ENCODE data around the gene NXPH2. TPM values are rescaled to one million over a fixed set of nuclear protein-coding genes. Genes with fewer than 3 reads are reported as not detected.

NXPH2 gene
- total and polyA plus RNA-seq, 2 donors (not counting 3 experiments of a cell fraction or from before 2014, with no cell fraction given) = not detected

- Histone ChIP-seq H3K4me3 (replicated peaks in 1 of 3; ENCODE audit: insufficient read depth in 1 of 3, low read depth in 1 of 3, low read length in 3 of 3) (no peak overlapping the region), H3K27ac (ENCODE audit: insufficient read depth, low read depth, low read length) (no peak overlapping the region), H3K79me2 (ENCODE audit: control insufficient read depth, insufficient read depth, low read length) (no peaks in the 10 kb centered on the region), H3K4me2 (ENCODE audit: insufficient read depth, low read length) (no peak overlapping the region), H2AFZ (ENCODE audit: low read depth, low read length) (no peak overlapping the region), H3K27me3 (ENCODE audit: control insufficient read depth in 2 of 2, insufficient read depth in 2 of 2, low read length in 2 of 2) (no peaks in the 10 kb centered on the region), H3K9me1 (replicated peaks; ENCODE audit: control insufficient read depth, extremely low read depth, insufficient read depth, low read length) (no peaks in the 10 kb centered on the region), H3K4me1 (ENCODE audit: control insufficient read depth, extremely low read depth, insufficient read depth, low read length) (no peaks in the 10 kb centered on the region), H3K36me3 (ENCODE audit: control insufficient read depth in 2 of 2, extremely low read depth in 1 of 2, insufficient read depth in 2 of 2, low read length in 2 of 2) (no peaks in the 10 kb centered on the region), H3K9me3 (replicated peaks; ENCODE audit: control insufficient read depth, insufficient read depth, low read length) (no peaks in the 10 kb centered on the region), H3K9ac (replicated peaks; ENCODE audit: extremely low read depth, insufficient read depth, low read length) (no peak overlapping the region), H4K20me1 (replicated peaks; ENCODE audit: control insufficient read depth, extremely low read depth, insufficient read depth, low read length) (no peaks in the 10 kb centered on the region)
- BruUV-seq (replicated peaks) = no TSS peak
- CTCF ChIA-PET = no interaction called here
- POLR2A ChIA-PET = no interaction called here
- DNase-seq (ENCODE audit: low read depth, low spot score) (no peak), FAIRE-seq (no peak)
- intact Hi-C loops (cut with micrococcal nuclease) (no loop called here), dilution Hi-C loops (cut with MboI; ENCODE audit: extremely low pct_ligation_motif_present, low sequenced_read_pairs) (no loop called here)
- TF ChIP-seq MYC (IDR thresholded peaks at IDR 0.05; ENCODE audit: low read depth, low read length) = no peak
Measured at GRCh38 chr2:138752197-138752956, 27.8 kb downstream of the NXPH2 start.

- FAIRE-seq = no peak
- dilution Hi-C loops (cut with MboI; ENCODE audit: extremely low pct_ligation_motif_present, low sequenced_read_pairs) = no loop called here
- Histone ChIP-seq H3K36me3 (ENCODE audit: control insufficient read depth in 2 of 2, extremely low read depth in 1 of 2, insufficient read depth in 2 of 2, low read length in 2 of 2) (no peaks in the 10 kb centered on the region), H3K27ac (ENCODE audit: insufficient read depth, low read depth, low read length) (no peak overlapping the region), H3K4me2 (ENCODE audit: insufficient read depth, low read length) (no peak overlapping the region), H3K9ac (replicated peaks; ENCODE audit: extremely low read depth, insufficient read depth, low read length) (no peak overlapping the region), H3K4me3 (replicated peaks in 1 of 3; ENCODE audit: insufficient read depth in 1 of 3, low read depth in 1 of 3, low read length in 3 of 3) (no peak overlapping the region), H3K4me1 (ENCODE audit: control insufficient read depth, extremely low read depth, insufficient read depth, low read length) (no peaks in the 10 kb centered on the region), H4K20me1 (replicated peaks; ENCODE audit: control insufficient read depth, extremely low read depth, insufficient read depth, low read length) (no peaks in the 10 kb centered on the region), H3K9me3 (replicated peaks; ENCODE audit: control insufficient read depth, insufficient read depth, low read length) (no peaks in the 10 kb centered on the region), H3K9me1 (replicated peaks; ENCODE audit: control insufficient read depth, extremely low read depth, insufficient read depth, low read length) (no peaks in the 10 kb centered on the region), H2AFZ (ENCODE audit: low read depth, low read length) (no peak overlapping the region), H3K27me3 (ENCODE audit: control insufficient read depth in 2 of 2, insufficient read depth in 2 of 2, low read length in 2 of 2) (no peaks in the 10 kb centered on the region), H3K79me2 (ENCODE audit: control insufficient read depth, insufficient read depth, low read length) (no peaks in the 10 kb centered on the region)
- TF ChIP-seq POLR2AphosphoS5 (IDR thresholded peaks at IDR 0.05; ENCODE audit: insufficient read depth, low read depth, low read length) (no peak), MAX (IDR thresholded peaks at IDR 0.05; ENCODE audit: insufficient read depth, insufficient read length) (no peak), EZH2 (IDR thresholded peaks at IDR 0.05; ENCODE audit: borderline replicate concordance, low read depth, low read length, severe bottlenecking) (no peak), GATA2 (IDR thresholded peaks at IDR 0.05; ENCODE audit: insufficient read depth, insufficient read length, low read depth, low read length) (no peak), CTCF (IDR thresholded peaks at IDR 0.05; ENCODE audit: extremely low read depth in 1 of 2, insufficient read depth in 1 of 2, low read depth in 1 of 2, low read length in 2 of 2) (no peak), POLR2A (IDR thresholded peaks at IDR 0.05; ENCODE audit: low read depth, low read length) (no peak)
- CTCF ChIA-PET = interaction anchor here (2.0 kb wide), 1 partner anchor 10 kb away, joined by 5 read pairs; no protein-coding TSS in a partner anchor
- POLR2A ChIA-PET = no interaction called here
- no peak for DNase-seq (ENCODE audit: low read depth, low spot score)
- BruUV-seq (replicated peaks) = no TSS peak
- intact Hi-C loops (cut with micrococcal nuclease) = no loop called here
Measured at GRCh38 chr2:138744713-138745112, 35.5 kb downstream of the NXPH2 start.

All from endothelial cell of umbilical vein (primary cell).